H1 (cell line): Measurements from ENCODE around the gene MDC1.
"Not testable (repeated sequence)": the region's sequence is repeated elsewhere in the genome, so short reads cannot be mapped to it uniquely, and the experiment has no call there.

ENCODE experiments used
- EZH2 ChIP-seq: fragments of 200-600 bp; sonication (generic); IDR thresholded peaks from 2 replicates; pipeline ENCODE4 v1.7.1; 2012; ENCODE audit warnings: low read depth, mild to moderate bottlenecking, moderate library complexity, low read length, inconsistent platforms; ENCODE audit not compliant: severe bottlenecking
- GABPA ChIP-seq: IDR thresholded peaks from 2 replicates; pipeline ENCODE4 v1.6.1; 2011; ENCODE audit warnings: mild to moderate bottlenecking, low read length, moderate library complexity, borderline replicate concordance; ENCODE audit not compliant: insufficient read depth
- GTF2F1 ChIP-seq: IDR thresholded peaks from 2 replicates; pipeline ENCODE4 v1.6.1; 2012; ENCODE audit warnings: low read depth, low read length, improper control_type of control experiment, borderline replicate concordance
- POLR2AphosphoS5 ChIP-seq: IDR thresholded peaks from 2 replicates; pipeline ENCODE4 v1.6.1; 2011; ENCODE audit warnings: low read depth, low read length
- TF ChIP-seq, protein P1 (sequence below): IDR thresholded peaks from 2 replicates; pipeline ENCODE4 v1.6.1; 2011; ENCODE audit warnings: low read length, improper control_type of control experiment
- TF ChIP-seq, protein P2 (sequence below), 3 experiments: IDR thresholded peaks; 1 replicate in 2 of 3; 2 replicates in 1 of 3; pipeline versions ENCODE4 v1.5.1 to v1.6.1; 2011; ENCODE audit warnings: low read length in 3 of 3, mild to moderate bottlenecking in 3 of 3, inconsistent platforms in 2 of 3, low read depth in 1 of 3, moderate library complexity in 1 of 3; ENCODE audit not compliant: insufficient read depth in 1 of 3; ENCODE audit errors: control extremely low read depth in 1 of 3

DNA sequence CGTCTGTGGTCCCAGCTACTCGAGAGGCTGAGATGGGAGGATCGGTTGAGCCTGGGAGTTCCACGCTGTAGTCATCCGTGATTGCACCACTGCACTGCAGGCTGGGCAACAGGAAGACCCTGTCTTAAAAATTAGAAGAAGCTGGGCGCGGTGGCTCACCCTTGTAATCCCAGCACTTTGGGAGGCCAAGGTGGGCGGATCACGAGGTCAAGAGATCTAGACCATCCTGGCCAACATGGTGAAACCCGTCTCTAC is 4.9 kb upstream of the MDC1 start:
- TF ChIP-seq, protein P1, sequence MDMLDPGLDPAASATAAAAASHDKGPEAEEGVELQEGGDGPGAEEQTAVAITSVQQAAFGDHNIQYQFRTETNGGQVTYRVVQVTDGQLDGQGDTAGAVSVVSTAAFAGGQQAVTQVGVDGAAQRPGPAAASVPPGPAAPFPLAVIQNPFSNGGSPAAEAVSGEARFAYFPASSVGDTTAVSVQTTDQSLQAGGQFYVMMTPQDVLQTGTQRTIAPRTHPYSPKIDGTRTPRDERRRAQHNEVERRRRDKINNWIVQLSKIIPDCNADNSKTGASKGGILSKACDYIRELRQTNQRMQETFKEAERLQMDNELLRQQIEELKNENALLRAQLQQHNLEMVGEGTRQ, result not testable (repeated sequence)
- not testable (repeated sequence) for TF ChIP-seq EZH2, GABPA, POLR2AphosphoS5, GTF2F1
- TF ChIP-seq, protein P2, sequence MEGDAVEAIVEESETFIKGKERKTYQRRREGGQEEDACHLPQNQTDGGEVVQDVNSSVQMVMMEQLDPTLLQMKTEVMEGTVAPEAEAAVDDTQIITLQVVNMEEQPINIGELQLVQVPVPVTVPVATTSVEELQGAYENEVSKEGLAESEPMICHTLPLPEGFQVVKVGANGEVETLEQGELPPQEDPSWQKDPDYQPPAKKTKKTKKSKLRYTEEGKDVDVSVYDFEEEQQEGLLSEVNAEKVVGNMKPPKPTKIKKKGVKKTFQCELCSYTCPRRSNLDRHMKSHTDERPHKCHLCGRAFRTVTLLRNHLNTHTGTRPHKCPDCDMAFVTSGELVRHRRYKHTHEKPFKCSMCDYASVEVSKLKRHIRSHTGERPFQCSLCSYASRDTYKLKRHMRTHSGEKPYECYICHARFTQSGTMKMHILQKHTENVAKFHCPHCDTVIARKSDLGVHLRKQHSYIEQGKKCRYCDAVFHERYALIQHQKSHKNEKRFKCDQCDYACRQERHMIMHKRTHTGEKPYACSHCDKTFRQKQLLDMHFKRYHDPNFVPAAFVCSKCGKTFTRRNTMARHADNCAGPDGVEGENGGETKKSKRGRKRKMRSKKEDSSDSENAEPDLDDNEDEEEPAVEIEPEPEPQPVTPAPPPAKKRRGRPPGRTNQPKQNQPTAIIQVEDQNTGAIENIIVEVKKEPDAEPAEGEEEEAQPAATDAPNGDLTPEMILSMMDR (IDR thresholded peaks at IDR 0.05; ENCODE audit: control extremely low read depth in 1 of 3, insufficient read depth in 1 of 3, low read depth in 1 of 3, low read length in 3 of 3), result not testable (repeated sequence)
